GM10248 (cell line): ENCODE results near the gene KCNK13.
"Not testable (repeated sequence)": the region's sequence is repeated elsewhere in the genome, so short reads cannot be mapped to it uniquely, and the experiment has no call there.

Source experiments
- CTCF ChIA-PET: fragments of 300-600 bp; sonication (Branson Sonifier 250); formaldehyde crosslinking; extraction: SDS; loops from one replicate; lab custom pipeline; 2021; ENCODE audit warnings: antibody characterized with exemption; lab: Yijun Ruan, JAX
- POLR2A ChIA-PET: fragments of 350-650 bp; sonication (Branson Sonifier 250); formaldehyde crosslinking; extraction: SDS; loops from one replicate; lab custom pipeline; 2020; ENCODE audit warnings: antibody characterized with exemption; lab: Yijun Ruan, JAX
- DNase-seq: peaks from one replicate; pipeline ENCODE4 v3.0.0; 2012; ENCODE audit errors: extremely low spot score
- CTCF ChIP-seq: IDR thresholded peaks from 2 replicates; pipeline ENCODE4 v1.5.1; 2012; ENCODE audit warnings: mild to moderate bottlenecking, low read depth; ENCODE audit errors: extremely low read depth, missing control alignments, control extremely low read depth

KCNK13 gene

GRCh38 chr14:90072350-90072749 lies 10.6 kb downstream of the KCNK13 start:
- CTCF ChIA-PET = no interaction called here
- POLR2A ChIA-PET = no interaction called here
- DNase-seq = no peak
- no peak for TF ChIP-seq CTCF

GRCh38 chr14:90079576-90079975 lies 17.8 kb downstream of the KCNK13 start:
- no peak for DNase-seq

GRCh38 chr14:90087433-90087832 lies 25.6 kb downstream of the KCNK13 start:
- ChIA-PET POLR2A (no interaction called here), CTCF (no interaction called here)
- no peak for TF ChIP-seq CTCF
- no peak for DNase-seq

More at GRCh38 chr14:90079576-90079975, 17.8 kb downstream of the KCNK13 start:
- POLR2A ChIA-PET = no interaction called here
- CTCF ChIA-PET = no interaction called here
- no peak for TF ChIP-seq CTCF

- no peak for TF ChIP-seq CTCF
- CTCF ChIA-PET = no interaction called here
- DNase-seq = no peak
- POLR2A ChIA-PET = no interaction called here
Measured at GRCh38 chr14:90088176-90088575, 26.4 kb downstream of the KCNK13 start.

- POLR2A ChIA-PET, DNase-seq, CTCF ChIA-PET: not testable (repeated sequence)
Measured at GRCh38 chr14:90089486-90089885, 27.7 kb downstream of the KCNK13 start.

- no peak for DNase-seq
- no peak for TF ChIP-seq CTCF
- ChIA-PET POLR2A (no interaction called here), CTCF (interaction anchor here (1.6 kb wide), 1 partner anchor 14 kb away, joined by 3 read pairs; no protein-coding TSS in a partner anchor)
Measured at GRCh38 chr14:90091393-90091792, 29.6 kb downstream of the KCNK13 start.

GRCh38 chr14:90093942-90094595 lies 32.3 kb downstream of the KCNK13 start:
- CTCF ChIA-PET = no interaction called here

More at GRCh38 chr14:90093942-90094595, 32.3 kb downstream of the KCNK13 start:
- TF ChIP-seq CTCF = no peak
- POLR2A ChIA-PET = no interaction called here
- no peak for DNase-seq
